Stimulated activated CD4-positive, alpha-beta T cell treated with anti-CD3 and anti-CD28 coated beads, Interleukin-2, amount 100 ng/mL, for 24 hours (primary cell): ENCODE data around the gene DNAH17.

ENCODE experiments used
- DNase-seq, 2 donors: peaks; one replicate each; pipeline ENCODE4 v3.0.0-alpha.2; 2020

The DNAH17 gene

GRCh38 chr17:78605886-78606285 is 28.7 kb upstream of the DNAH17 start:
- no peak for DNase-seq

GRCh38 chr17:78605429-78605828 is 28.2 kb upstream of the DNAH17 start:
- DNase-seq: no peak

- DNase-seq: no peak
These were observed 25.1 kb upstream of the DNAH17 start for GRCh38 chr17:78602246-78602645.

GRCh38 chr17:78601577-78602190 is 24.5 kb upstream of the DNAH17 start:
- DNase-seq: no peak

GRCh38 chr17:78600181-78600721 is 23.1 kb upstream of the DNAH17 start:
- DNase-seq: no peak

- DNase-seq: no peak
These were observed 22.2 kb upstream of the DNAH17 start for GRCh38 chr17:78599419-78599818.

- DNase-seq: no peak
These were observed 20.8 kb upstream of the DNAH17 start for GRCh38 chr17:78598013-78598471.

- DNase-seq: no peak
These were observed 19.9 kb upstream of the DNAH17 start for GRCh38 chr17:78596871-78597764.

GRCh38 chr17:78595135-78595810 is 18.1 kb upstream of the DNAH17 start:
- DNase-seq: no peak

GRCh38 chr17:78592991-78593329 is 15.8 kb upstream of the DNAH17 start:
- DNase-seq: no peak

- DNase-seq: no peak
These were observed 14.1 kb upstream of the DNAH17 start for GRCh38 chr17:78591263-78591671.

GRCh38 chr17:78589885-78590284 is 12.7 kb upstream of the DNAH17 start:
- DNase-seq: no peak

GRCh38 chr17:78589031-78589675 is 12.0 kb upstream of the DNAH17 start:
- DNase-seq: no peak

- DNase-seq: no peak
These were observed 11.2 kb upstream of the DNAH17 start for GRCh38 chr17:78588258-78589030.

GRCh38 chr17:78585006-78585630 is 7.9 kb upstream of the DNAH17 start:
- DNase-seq: no peak

- no peak for DNase-seq
These were observed 5.9 kb upstream of the DNAH17 start for GRCh38 chr17:78583091-78583490.

GRCh38 chr17:78581304-78581703 is 4.1 kb upstream of the DNAH17 start:
- DNase-seq: no peak

GRCh38 chr17:78580277-78580804 is 3.1 kb upstream of the DNAH17 start:
- DNase-seq: no peak

- no peak for DNase-seq
These were observed 645 bp downstream of the DNAH17 start for GRCh38 chr17:78576389-78577112.

GRCh38 chr17:78575899-78576298 is 1.3 kb downstream of the DNAH17 start:
- DNase-seq: no peak

- no peak for DNase-seq
These were observed 1.9 kb downstream of the DNAH17 start for GRCh38 chr17:78575340-78575739.
